ENCODE results near the gene ATG13.

Gene ATG13

DNA sequence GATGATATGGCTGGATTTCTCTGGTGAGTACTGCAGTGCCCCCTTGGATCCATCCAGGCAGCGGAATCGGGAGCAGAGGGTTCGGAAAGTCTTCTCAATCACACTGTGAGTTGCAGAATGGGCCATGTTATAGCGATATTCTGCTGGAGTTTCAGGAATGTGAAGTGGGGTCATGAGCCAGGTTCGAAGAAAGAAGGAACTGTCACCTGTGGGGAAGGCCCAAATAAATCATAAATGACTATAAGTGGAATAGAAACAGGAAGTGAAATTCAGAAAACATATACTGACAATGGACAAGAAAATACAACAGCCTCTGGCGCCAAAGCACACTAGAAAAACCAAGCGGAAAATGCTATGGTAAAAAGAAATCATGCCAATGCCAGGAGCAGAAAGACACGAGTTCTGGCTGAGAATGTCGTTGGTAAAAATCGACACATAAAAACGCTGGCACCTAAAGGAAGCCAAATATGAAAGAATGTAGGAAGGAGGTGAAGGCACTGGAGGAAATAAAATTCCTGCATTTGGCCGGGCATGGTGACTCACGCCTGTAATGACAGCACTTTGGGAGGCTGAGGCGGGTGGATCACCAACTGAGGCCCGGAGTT lies 13.5 kb upstream of the ATG13 start:
- H3K27me3 ChIP-seq (ENCODE audit: insufficient read depth, poor library complexity, severe bottlenecking): no peaks in the 10 kb centered on the region
- no peak for TF ChIP-seq GABPA (IDR thresholded peaks at IDR 0.05; ENCODE audit: low read depth)
- no peak for TF ChIP-seq POLR2AphosphoS5 (IDR thresholded peaks at IDR 0.05; ENCODE audit: low read depth)
- TF ChIP-seq, protein P1, sequence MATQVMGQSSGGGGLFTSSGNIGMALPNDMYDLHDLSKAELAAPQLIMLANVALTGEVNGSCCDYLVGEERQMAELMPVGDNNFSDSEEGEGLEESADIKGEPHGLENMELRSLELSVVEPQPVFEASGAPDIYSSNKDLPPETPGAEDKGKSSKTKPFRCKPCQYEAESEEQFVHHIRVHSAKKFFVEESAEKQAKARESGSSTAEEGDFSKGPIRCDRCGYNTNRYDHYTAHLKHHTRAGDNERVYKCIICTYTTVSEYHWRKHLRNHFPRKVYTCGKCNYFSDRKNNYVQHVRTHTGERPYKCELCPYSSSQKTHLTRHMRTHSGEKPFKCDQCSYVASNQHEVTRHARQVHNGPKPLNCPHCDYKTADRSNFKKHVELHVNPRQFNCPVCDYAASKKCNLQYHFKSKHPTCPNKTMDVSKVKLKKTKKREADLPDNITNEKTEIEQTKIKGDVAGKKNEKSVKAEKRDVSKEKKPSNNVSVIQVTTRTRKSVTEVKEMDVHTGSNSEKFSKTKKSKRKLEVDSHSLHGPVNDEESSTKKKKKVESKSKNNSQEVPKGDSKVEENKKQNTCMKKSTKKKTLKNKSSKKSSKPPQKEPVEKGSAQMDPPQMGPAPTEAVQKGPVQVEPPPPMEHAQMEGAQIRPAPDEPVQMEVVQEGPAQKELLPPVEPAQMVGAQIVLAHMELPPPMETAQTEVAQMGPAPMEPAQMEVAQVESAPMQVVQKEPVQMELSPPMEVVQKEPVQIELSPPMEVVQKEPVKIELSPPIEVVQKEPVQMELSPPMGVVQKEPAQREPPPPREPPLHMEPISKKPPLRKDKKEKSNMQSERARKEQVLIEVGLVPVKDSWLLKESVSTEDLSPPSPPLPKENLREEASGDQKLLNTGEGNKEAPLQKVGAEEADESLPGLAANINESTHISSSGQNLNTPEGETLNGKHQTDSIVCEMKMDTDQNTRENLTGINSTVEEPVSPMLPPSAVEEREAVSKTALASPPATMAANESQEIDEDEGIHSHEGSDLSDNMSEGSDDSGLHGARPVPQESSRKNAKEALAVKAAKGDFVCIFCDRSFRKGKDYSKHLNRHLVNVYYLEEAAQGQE (IDR thresholded peaks at IDR 0.05; ENCODE audit: insufficient replicate concordance, low read depth): no peak
- 0 out of 2 replicates have a peak, but pooled peaks have one; percentile 12 for TF ChIP-seq SPI1 (IDR thresholded peaks at IDR 0.05; ENCODE audit: borderline replicate concordance, low read depth)
- H3K4me3 ChIP-seq (replicated peaks; ENCODE audit: insufficient read depth, low read length): no peak overlapping the region
- H3K27ac ChIP-seq (replicated peaks): no peak overlapping the region
- DNase-seq (ENCODE audit: low read depth in 1 of 2, low spot score in 1 of 2): no peak

DNA sequence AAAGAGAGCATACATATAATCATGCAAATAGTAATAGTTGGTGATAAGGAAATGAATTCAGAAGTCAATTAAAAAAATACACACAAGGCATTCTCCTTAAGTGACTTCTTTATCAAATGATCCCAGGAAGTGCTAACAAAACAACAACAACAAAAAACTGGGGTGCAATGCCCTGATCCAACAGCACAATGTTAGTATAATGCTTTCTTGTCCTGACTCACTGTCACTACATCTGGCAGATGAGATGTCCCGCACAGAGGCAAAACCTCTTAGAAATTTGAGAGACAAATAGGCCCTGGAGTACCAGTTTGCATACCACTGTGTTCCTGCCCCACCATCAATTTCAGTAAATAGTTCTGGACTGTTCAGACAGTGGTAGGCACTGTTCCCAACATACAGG lies 12.6 kb upstream of the ATG13 start:
- no peak for DNase-seq (ENCODE audit: low read depth in 1 of 2, low spot score in 1 of 2)
- TF ChIP-seq GABPA (IDR thresholded peaks at IDR 0.05; ENCODE audit: low read depth): no peak
- TF ChIP-seq, protein P2, sequence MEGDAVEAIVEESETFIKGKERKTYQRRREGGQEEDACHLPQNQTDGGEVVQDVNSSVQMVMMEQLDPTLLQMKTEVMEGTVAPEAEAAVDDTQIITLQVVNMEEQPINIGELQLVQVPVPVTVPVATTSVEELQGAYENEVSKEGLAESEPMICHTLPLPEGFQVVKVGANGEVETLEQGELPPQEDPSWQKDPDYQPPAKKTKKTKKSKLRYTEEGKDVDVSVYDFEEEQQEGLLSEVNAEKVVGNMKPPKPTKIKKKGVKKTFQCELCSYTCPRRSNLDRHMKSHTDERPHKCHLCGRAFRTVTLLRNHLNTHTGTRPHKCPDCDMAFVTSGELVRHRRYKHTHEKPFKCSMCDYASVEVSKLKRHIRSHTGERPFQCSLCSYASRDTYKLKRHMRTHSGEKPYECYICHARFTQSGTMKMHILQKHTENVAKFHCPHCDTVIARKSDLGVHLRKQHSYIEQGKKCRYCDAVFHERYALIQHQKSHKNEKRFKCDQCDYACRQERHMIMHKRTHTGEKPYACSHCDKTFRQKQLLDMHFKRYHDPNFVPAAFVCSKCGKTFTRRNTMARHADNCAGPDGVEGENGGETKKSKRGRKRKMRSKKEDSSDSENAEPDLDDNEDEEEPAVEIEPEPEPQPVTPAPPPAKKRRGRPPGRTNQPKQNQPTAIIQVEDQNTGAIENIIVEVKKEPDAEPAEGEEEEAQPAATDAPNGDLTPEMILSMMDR (IDR thresholded peaks at IDR 0.05; ENCODE audit: insufficient read depth, low read length): no peak
- TF ChIP-seq POLR2AphosphoS5 (IDR thresholded peaks at IDR 0.05; ENCODE audit: low read depth): no peak
- TF ChIP-seq, protein P1 (IDR thresholded peaks at IDR 0.05; ENCODE audit: insufficient replicate concordance, low read depth): no peak
- TF ChIP-seq SPI1 (IDR thresholded peaks at IDR 0.05; ENCODE audit: borderline replicate concordance, low read depth): no peak
- no peaks in the 10 kb centered on the region for H3K27me3 ChIP-seq (ENCODE audit: insufficient read depth, poor library complexity, severe bottlenecking)
- no peak overlapping the region for H3K27ac ChIP-seq (replicated peaks)
- no peak overlapping the region for H3K4me3 ChIP-seq (replicated peaks; ENCODE audit: insufficient read depth, low read length)

DNA sequence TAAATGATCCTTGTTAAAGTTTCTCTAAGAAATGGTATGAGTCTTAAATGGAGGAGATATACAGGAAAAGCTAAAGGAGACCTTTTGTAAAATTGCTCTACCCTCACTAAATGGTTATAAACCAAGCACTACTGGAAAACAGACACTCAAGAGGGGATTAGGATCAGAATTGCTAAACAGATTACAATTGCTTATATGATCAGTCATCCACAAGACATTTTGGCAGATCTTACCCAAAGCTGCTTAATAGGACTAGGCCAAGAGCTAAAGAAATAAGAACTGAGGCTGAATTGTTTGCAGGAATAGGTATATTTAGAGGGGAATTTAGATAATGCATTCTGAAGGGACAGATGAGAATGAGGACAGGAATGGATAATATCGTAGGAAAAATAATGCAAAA lies 9.8 kb upstream of the ATG13 start:
- H3K4me3 ChIP-seq (replicated peaks; ENCODE audit: insufficient read depth, low read length): no peak overlapping the region
- TF ChIP-seq, protein P1 (IDR thresholded peaks at IDR 0.05; ENCODE audit: insufficient replicate concordance, low read depth): no peak
- no peak for DNase-seq (ENCODE audit: low read depth in 1 of 2, low spot score in 1 of 2)
- H3K27ac ChIP-seq (replicated peaks): no peak overlapping the region
- H3K27me3 ChIP-seq (ENCODE audit: insufficient read depth, poor library complexity, severe bottlenecking): no peaks in the 10 kb centered on the region

DNA sequence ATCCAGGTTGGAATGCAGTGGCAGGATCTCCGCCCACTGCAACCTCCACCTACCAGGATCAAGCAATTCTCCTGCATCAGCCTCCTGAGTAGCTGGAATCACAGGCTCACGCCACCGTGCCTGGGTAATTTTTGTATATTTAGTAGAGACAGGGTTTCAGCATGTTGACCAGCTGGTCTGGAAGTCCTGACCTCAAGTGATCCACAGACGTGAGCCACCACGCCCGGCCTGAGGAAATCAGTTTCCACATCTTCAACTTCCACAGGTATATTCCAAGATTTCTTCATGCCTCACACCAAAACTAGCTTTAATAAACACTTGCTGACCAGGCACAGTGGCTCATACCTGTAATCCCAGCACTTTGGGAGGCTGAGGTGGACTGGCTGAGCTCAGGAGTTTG lies 8.0 kb upstream of the ATG13 start:
- TF ChIP-seq SPI1 (IDR thresholded peaks at IDR 0.05; ENCODE audit: borderline replicate concordance, low read depth) (no peak), POLR2AphosphoS5 (IDR thresholded peaks at IDR 0.05; ENCODE audit: low read depth) (no peak), GABPA (IDR thresholded peaks at IDR 0.05; ENCODE audit: low read depth) (no peak)
- TF ChIP-seq, protein P1 (IDR thresholded peaks at IDR 0.05; ENCODE audit: insufficient replicate concordance, low read depth): no peak
- TF ChIP-seq, protein P2 (IDR thresholded peaks at IDR 0.05; ENCODE audit: insufficient read depth, low read length): no peak
- Histone ChIP-seq H3K27ac (replicated peaks) (no peak overlapping the region), H3K4me3 (replicated peaks; ENCODE audit: insufficient read depth, low read length) (no peak overlapping the region), H3K27me3 (ENCODE audit: insufficient read depth, poor library complexity, severe bottlenecking) (no peaks in the 10 kb centered on the region)
- no peak for DNase-seq (ENCODE audit: low read depth in 1 of 2, low spot score in 1 of 2)
